Activated CD4-positive, alpha-beta T cell treated with anti-CD3 and anti-CD28 coated beads for 24 hours (primary cell): ENCODE results near the gene KIAA1210.
A peak's percentile ranks its signal among the peaks of the same experiment; 100 is the strongest.

Source experiments
- DNase-seq, 2 donors: peaks; one replicate each; pipeline ENCODE4 v3.0.0-alpha.2; 2020; ENCODE audit warnings: low read depth in 2 of 2

Gene KIAA1210

GRCh38 chrX:119093991-119094735, 33.4 kb downstream of the KIAA1210 start:
- no peak for DNase-seq

DNA sequence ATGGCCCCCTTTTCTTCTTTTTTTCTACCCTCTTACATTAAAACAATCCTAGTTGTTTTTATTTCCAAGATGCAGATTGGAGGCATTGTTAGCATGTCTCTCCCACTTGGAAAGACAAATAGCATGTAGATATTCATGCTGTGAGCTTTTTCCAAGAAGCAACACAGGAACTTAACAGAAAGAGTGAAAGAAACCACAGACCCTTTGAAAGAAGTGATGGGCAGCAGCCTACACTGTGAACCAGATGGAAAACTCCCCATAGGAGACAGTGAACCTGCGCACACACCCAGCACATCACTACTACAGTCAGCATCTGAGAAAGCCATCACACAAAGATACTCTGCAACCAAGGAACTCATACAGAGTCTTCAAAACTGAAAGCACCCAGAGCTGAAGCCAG, 37.0 kb downstream of the KIAA1210 start:
- DNase-seq, result no peak

DNA sequence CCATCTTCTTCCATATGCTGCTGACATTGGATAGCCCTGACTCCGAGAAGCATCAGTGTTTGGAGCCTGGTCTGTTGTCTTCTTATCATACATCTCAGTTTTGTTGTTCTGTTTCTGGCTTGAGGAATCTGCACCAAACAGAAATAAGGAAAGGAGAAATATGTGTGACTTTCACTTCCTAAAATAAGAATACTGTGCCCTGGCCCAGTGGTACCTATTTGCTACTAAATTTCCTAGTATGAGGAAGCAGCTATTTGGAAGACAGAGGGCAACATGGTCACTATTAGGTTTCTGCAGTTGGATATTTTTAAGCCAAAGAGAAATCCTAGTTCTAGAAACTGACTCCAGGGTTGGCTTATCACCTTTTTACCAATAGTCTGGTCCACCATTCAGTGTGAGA, 38.0 kb downstream of the KIAA1210 start:
- DNase-seq, result no peak

- DNase-seq, result no peak
Measured at GRCh38 chrX:119087121-119087520, 40.5 kb downstream of the KIAA1210 start.

- no peak for DNase-seq
Measured at GRCh38 chrX:119084766-119085165, 42.8 kb downstream of the KIAA1210 start.

GRCh38 chrX:119082278-119082677, 45.3 kb downstream of the KIAA1210 start:
- no peak for DNase-seq

- no peak for DNase-seq
Measured at GRCh38 chrX:119075270-119076025, 52.2 kb downstream of the KIAA1210 start.

DNA sequence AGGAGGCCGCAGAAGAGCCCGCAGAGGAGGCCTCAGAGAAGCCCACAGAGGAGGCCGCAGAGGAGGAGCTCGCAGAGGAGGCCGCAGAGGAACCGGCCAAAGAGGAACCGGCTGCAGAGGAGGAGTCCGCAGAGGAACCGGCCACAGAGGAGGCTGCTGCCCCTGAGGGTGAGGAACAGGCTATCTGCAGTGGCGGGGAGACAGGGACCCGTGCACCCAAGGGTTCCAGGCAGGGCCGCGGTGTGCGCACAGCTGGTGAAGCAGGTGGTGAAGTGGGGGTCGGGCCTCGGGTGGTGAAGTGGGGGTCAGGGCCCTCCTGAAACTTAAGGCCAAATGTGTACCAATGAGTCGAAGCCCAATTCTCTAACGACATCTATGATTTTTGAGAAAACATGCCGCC, 53.7 kb downstream of the KIAA1210 start:
- DNase-seq, result no peak

GRCh38 chrX:119073200-119073905, 54.3 kb downstream of the KIAA1210 start:
- DNase-seq, result no peak

DNA sequence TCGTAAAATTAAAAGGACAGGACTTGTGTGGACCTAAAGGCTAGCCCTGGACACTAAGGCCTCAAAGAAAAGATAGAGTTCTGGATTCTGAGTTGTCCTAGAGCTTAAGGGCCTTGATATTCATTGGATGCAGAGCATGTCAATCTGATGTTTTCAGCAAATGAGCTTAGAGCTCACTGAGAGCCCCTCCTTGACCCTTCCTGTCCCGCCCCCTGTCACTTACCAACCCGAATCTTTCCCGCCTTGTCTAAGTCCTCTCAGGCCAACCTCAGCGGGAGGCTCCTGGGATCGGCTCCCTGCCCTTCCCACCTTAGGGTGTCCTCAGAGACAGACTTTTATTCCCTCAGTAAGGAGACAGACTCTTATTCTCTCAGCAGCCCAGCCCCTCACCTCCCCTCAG, 54.9 kb downstream of the KIAA1210 start, which contains the start of gene CT47C1:
TSS of gene CT47C1 (plus strand) at position 250 of the 400 bp plus-strand sequence. CDS start 233 bp downstream, outside the sequence.
- no peak for DNase-seq

- DNase-seq, result no peak
Measured at GRCh38 chrX:119071381-119071780, 56.2 kb downstream of the KIAA1210 start.

GRCh38 chrX:119069762-119070161, 57.9 kb downstream of the KIAA1210 start:
- no peak for DNase-seq

DNA sequence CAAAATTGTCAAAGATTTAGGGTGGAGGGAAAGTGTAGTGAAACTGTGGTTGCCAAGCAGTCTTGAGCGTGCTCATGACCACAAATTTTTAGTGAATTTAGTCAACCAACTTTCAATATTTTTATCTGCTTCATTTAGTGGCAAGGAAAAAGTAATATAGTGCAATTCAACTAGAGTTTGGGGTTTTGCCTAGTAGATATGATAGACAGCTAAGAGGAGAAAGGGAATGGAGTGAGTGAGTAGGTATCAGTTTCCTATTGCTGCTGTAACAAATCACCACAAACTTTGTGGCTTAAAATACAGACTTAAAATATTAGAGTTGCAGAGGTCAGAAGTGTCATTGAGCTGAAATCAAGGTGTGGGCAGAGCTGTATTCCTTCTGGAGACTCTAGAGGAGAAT, 58.5 kb downstream of the KIAA1210 start:
- no peak for DNase-seq

GRCh38 chrX:119067023-119067739, 60.4 kb downstream of the KIAA1210 start:
- DNase-seq, result peak; percentile 12 to 33

DNA sequence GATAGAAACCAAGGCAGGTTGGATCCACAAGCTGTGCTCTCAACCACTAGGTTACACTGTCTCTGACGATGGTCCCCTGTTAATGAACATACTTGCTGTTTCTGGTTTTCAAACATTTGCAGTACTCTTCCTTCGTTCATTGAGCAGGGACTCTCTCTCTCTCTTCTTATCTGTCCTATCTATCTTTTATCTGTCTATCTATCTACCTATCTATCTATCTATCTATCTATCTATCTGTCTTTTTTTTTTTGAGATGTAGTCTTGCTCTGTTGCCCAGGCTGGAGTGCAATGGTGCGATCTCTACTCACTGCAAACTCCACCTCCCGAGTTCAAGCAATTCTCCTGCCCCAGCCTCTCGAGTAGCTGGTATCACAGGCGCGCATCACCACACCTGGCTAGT, 64.2 kb downstream of the KIAA1210 start:
- DNase-seq, result no peak

GRCh38 chrX:119062750-119063374, 64.8 kb downstream of the KIAA1210 start:
- no peak for DNase-seq

- DNase-seq, result no peak
Measured at GRCh38 chrX:119055687-119056086, 71.9 kb downstream of the KIAA1210 start.

DNA sequence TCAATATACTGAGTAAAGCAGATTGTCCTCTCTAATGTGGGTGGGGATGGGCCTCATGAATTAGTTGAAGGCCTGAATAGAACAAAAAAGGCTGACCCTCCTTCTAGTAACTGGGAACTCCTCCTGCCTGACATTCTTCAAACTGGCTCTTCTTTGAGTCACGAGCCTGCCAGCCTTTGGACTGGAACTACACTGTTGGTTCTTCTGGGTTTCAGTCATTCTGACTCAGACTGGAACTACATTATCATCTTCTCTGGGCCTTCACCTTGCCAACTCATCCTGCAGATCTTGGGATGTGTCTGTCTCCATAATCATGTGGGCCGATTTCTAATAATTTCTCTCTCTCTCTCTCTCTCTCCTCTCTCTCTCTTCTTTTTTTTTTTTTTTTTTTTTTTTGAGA, 81.7 kb downstream of the KIAA1210 start:
- DNase-seq, result no peak

DNA sequence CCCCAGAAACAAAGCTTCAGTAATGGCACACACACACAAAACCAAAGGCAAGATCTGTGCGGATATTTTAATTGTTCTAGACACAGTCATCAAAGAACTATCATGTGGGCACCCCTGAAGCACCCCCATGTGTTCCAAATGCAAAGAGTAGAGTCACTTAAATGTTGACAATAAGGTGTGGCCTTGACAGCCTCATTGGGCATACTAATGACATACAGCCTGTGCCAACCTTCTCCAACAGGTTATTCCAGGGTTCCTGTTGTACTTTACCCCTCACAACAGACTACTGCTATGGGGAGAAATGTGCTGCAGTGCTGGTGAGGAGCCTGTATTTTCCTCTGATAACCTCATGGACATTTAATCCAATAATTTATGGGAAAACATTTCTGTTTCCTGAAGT, 84.6 kb downstream of the KIAA1210 start:
- no peak for DNase-seq

DNA sequence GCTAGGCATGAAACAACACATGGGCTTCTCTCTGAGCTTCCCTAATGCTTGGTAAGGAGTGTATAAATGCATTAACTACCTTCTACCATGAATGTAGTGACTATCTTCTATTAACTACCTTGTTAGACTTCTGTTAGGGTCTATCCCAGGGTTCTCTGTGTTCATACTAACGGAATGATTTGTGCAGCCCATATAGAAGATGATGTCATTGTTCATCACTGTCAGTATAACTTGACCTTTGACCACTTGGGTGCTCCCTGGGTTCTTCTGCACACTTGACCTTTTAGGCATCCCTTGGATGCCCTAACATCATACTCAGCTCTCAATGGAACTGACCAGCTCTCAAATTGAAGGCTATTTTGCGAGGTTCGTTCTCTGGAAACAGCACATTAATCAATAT, 85.6 kb downstream of the KIAA1210 start:
- DNase-seq, result no peak

GRCh38 chrX:119041175-119041574, 86.4 kb downstream of the KIAA1210 start:
- no peak for DNase-seq
